Measurements from ENCODE around the gene FRMD4A.

DNA sequence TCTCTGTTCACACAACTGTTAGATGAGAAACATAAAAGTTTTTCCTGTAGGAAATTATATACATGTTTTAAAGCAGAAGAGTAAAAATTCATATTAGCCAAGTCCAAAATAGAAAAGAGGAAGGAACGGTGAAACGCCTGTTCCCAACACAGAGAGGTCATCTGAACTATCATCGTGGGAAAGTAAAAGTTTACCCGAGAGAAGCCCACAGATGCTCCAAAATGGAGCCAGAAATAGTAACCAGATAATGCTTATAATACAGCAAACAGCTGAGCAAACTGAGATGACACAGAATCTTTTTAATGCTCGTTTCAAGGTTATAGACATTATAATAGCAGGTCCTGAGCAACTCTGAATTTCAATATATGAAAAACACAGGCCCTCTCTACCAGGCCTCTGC is 24.5 kb downstream of the FRMD4A start:
- TF ChIP-seq, protein P1, sequence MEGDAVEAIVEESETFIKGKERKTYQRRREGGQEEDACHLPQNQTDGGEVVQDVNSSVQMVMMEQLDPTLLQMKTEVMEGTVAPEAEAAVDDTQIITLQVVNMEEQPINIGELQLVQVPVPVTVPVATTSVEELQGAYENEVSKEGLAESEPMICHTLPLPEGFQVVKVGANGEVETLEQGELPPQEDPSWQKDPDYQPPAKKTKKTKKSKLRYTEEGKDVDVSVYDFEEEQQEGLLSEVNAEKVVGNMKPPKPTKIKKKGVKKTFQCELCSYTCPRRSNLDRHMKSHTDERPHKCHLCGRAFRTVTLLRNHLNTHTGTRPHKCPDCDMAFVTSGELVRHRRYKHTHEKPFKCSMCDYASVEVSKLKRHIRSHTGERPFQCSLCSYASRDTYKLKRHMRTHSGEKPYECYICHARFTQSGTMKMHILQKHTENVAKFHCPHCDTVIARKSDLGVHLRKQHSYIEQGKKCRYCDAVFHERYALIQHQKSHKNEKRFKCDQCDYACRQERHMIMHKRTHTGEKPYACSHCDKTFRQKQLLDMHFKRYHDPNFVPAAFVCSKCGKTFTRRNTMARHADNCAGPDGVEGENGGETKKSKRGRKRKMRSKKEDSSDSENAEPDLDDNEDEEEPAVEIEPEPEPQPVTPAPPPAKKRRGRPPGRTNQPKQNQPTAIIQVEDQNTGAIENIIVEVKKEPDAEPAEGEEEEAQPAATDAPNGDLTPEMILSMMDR (IDR thresholded peaks at IDR 0.05; ENCODE audit: low read depth, low read length), result no peak
- TF ChIP-seq, protein P2, sequence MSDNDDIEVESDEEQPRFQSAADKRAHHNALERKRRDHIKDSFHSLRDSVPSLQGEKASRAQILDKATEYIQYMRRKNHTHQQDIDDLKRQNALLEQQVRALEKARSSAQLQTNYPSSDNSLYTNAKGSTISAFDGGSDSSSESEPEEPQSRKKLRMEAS (IDR thresholded peaks at IDR 0.05; ENCODE audit: low read depth, low read length), result no peak
- TF ChIP-seq POLR2A (IDR thresholded peaks at IDR 0.05; ENCODE audit: extremely low read depth, insufficient read length), result no peak

Measured in NB4 (cell line).